22Rv1 (cell line): ENCODE measurements around the gene CCDC102A.

Source experiments
- H3K27ac ChIP-seq: fragments of 450-650 bp; 2 replicates; pipeline ENCODE4 v1.5.1; 2017
- ZFX ChIP-seq: fragments of 450-650 bp; IDR thresholded peaks from 2 replicates; pipeline ENCODE4 v1.6.1; 2017; ENCODE audit warnings: antibody characterized with exemption, borderline replicate concordance
- TF ChIP-seq, protein P1 (sequence below): fragments of 450-650 bp; IDR thresholded peaks from 2 replicates; pipeline ENCODE4 v1.5.1; 2017; ENCODE audit warnings: mild to moderate bottlenecking

Gene CCDC102A

DNA sequence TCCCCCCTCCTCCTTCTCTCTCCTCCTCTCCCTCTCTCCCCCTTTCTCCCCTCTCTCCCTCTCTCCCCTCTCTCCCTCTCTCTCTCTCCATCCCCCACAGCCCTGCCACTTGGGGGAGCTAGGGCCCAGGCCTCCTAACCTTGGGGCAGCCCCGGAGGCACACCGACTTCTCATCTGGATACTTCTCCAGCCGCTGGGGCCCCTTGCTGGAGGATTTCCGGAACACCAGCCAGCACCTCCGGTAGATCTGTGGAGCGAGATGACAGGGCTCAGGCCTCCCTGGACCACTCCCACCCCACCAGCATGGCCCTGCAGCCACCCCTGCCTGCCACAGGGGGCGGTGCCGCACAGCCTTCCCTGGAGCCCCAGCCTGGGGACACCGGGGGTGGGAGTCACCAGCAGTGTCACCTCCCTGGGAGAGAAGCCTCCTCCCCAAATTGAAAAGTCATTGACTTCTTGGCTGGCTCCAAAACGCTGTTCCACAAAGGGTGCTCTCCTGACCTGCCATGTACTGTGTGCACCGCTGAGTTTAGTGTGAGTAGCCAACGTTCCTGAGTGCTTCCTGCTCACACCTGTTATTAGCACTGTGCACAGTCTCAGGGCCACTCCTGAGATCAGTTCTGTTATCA is 60.5 kb downstream of the CCDC102A start:
- H3K27ac ChIP-seq, result no peak overlapping the region

DNA sequence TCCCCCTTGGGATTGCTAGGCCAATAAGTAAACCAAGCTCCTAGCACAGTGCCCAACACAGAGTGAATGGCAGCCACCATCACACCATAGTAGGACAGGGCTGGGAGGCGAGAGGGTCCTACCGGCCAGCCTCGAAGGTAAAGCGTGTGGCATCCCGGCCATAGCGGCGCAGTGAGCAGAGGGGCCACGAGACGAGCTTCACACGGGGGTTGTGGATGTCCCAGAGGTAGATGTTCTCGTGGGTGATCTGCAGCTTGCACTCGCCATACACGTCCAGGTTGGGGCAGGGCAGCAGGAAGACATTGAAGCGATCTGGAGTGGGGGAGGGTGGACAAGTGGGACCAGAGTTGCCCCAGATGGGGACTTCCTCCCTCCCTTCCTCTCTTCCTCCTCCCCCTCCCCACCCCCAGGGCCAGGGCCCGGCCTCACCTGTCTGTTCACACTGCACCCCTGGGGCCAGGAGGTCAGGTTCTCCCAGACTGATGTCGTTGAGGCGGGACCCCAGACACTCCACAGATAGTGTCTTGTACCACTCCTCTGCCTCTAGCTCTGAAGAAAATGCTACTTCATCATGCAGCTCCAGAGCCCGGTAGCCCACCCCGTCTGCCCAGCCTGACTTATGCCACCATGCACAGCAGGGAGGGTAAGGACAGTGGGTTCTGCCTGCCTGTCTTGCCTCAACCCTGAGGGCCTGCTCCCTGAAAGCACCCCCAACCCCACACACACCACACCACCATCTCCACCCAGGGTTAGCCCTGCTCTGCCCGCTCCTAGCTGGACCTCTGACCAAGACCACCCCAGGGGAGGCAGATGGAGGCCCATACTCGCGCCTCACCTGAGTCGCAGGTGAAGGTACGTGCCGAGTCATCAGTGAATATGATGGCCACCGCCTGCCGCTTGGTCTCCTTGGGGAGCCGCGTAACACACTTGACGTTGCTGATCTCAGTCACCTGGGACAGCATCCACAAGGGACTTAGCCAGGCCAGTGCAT is 61.4 kb downstream of the CCDC102A start:
- 0 out of 2 replicates have a peak overlapping the region, but pooled peaks have one; percentile 27 for H3K27ac ChIP-seq
- no peak for TF ChIP-seq ZFX
- TF ChIP-seq, protein P1, sequence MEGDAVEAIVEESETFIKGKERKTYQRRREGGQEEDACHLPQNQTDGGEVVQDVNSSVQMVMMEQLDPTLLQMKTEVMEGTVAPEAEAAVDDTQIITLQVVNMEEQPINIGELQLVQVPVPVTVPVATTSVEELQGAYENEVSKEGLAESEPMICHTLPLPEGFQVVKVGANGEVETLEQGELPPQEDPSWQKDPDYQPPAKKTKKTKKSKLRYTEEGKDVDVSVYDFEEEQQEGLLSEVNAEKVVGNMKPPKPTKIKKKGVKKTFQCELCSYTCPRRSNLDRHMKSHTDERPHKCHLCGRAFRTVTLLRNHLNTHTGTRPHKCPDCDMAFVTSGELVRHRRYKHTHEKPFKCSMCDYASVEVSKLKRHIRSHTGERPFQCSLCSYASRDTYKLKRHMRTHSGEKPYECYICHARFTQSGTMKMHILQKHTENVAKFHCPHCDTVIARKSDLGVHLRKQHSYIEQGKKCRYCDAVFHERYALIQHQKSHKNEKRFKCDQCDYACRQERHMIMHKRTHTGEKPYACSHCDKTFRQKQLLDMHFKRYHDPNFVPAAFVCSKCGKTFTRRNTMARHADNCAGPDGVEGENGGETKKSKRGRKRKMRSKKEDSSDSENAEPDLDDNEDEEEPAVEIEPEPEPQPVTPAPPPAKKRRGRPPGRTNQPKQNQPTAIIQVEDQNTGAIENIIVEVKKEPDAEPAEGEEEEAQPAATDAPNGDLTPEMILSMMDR, result no peak

More for the DNA sequence above, 60.5 kb downstream of the CCDC102A start:
- TF ChIP-seq, protein P1, result peak; percentile 44
- no peak for TF ChIP-seq ZFX

DNA sequence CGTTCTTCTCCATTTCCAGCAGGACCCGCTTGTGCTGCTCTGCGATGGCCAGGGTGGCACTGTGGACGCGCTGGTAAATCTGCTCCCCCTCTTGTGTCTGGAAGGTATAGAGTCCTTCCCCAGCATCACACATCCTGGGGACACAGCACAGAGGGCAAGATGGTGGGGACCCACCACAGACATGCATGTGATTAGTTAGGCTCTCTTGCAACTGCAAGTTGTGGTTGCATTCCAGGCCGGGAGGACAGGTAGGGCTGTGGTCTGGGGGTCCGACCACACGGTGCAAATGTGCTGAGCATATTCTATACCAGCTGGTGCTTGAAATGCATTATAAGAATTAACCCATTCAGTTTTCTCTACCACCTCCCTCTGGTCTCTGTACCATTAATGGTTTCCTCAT is 62.5 kb downstream of the CCDC102A start:
- TF ChIP-seq, protein P1, result no peak
- TF ChIP-seq ZFX, result no peak
- H3K27ac ChIP-seq, result 0 out of 2 replicates have a peak overlapping the region, but pooled peaks have one; percentile 27

DNA sequence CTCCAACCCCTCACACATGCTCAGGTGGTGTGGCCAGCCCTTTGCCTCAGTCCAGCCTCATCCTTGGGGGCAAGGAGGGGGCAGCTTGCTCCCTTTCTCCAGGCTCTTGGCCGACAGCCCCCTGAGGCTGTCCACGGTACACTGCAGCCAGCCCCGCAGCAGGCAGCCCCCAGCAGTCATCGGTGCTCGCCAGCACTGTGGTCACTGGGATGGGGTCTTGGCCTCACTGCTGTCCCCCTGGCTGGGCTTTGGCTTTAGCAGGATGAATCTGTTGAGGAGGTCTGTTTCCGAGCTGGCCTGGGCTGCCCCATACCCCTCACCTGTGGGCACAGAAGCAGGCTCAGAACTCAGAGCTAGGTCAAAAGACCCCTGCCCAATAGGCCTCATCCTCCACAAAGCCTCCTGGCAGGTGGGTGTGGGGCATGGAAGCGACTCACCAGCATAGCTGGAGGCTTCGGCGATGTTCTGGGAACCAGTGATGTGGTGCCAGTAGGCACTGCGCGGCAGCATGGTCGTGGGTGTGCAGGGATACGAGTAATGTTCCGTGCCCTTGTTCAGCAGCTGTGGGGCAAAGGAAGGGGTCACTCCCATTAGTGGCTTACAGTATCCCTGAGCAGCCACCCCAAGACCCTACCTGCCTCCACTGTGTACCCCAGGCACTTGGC is 63.1 kb downstream of the CCDC102A start:
- TF ChIP-seq, protein P1, result no peak
- no peak for TF ChIP-seq ZFX
- H3K27ac ChIP-seq, result no peak overlapping the region; the same call in 1 of the 2 replicates

DNA sequence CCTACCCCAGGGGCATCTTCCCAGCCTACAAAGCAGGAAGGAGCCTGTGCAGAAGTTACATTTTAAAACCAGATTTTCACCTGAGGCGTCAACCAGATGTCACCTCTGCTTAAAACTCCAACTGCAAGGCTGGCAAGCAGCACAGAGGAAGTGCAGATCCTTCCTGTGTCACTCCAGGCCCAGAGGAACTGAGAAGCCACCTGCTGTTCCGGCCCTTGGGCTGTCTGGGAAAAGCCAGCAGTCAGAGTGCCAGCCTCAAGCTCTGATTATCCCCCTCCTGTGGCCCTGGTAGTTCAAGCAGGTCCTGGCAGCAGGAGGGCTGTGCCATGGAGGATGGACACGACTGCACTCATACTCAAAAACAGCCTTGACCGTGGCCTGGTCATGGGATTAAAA is 63.7 kb downstream of the CCDC102A start:
- peak overlapping the region; percentile 26; the same call in 1 of the 2 replicates for H3K27ac ChIP-seq
- TF ChIP-seq, protein P1, result no peak
- no peak for TF ChIP-seq ZFX

DNA sequence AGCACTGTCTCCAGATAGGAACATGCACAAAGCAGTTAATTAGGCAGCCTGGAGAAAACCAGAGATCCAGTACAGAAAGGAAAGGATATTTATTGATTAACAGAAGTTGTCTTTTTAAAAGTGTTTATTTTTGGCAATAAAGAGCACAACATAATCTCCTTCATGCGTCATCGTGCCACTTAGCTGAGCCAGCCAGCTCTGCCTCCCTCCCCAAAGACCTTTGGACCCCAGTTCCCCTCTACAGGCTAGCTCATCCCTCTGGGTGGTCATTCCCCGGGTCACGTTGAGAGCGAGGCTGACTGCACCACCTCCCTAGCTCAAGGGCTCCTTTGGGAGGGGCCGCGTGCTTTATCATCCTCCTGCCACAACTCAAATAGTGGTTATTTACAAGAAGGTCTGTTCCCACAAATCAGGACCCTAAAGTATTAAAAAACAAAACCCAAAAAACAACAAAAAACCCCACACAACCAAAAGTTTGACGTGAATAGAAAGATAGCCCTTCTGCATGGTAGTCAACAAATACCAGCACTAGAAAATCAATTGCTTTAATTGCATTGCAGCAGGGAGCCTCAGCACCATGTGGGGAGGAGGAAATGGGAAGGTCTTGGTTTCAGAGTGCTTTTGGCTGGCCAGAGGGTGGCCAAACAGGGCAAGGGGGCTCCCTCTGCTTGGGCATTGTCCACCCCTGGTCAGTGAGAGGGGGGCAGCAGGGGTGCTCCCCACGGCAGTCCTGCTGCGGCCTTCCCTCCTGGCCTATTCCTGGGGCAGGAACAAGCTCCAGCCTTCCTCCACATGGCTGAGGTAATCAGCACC is 64.3 kb downstream of the CCDC102A start:
- peak overlapping the region; percentile 26; the same call in 1 of the 2 replicates for H3K27ac ChIP-seq

More for the DNA sequence above, 64.3 kb downstream of the CCDC102A start:
- no peak for TF ChIP-seq ZFX
- TF ChIP-seq, protein P1, result no peak
